IMR-90 (cell line): ENCODE data around the gene PDE4DIP. TPM values are rescaled to one million over a fixed set of nuclear protein-coding genes. Genes with fewer than 3 reads are reported as not detected.
"Not testable (repeated sequence)": the region's sequence is repeated elsewhere in the genome, so short reads cannot be mapped to it uniquely, and the experiment has no call there.

ENCODE experiments used
- ATAC-seq: fragments of 200-7000 bp; cut with Tn5 transposase; 2 replicates; pipeline ENCODE4 v1.9.1; 2020; ENCODE audit warnings: low read depth, mild to moderate bottlenecking, moderate library complexity
- BruUV-seq: library from RNA; stranded (reverse); fragments of 400-500 nt; replicated peaks from 2 replicates; lab custom pipeline; 2021; lab: Mats Ljungman, UMichigan
- CTCF ChIA-PET: fragments of 300-600 bp; formaldehyde crosslinking; extraction: SDS; loops from one replicate; lab custom pipeline; 2021; ENCODE audit warnings: antibody characterized with exemption; lab: Yijun Ruan, JAX
- POLR2A ChIA-PET: fragments of 300-600 bp; sonication (Branson Sonifier 250); formaldehyde crosslinking; loops from one replicate; lab custom pipeline; 2022; ENCODE audit warnings: antibody characterized with exemption; ENCODE audit not compliant: unreplicated experiment; lab: Charles Lee
- DNase-seq: peaks from one replicate; pipeline ENCODE4 v3.0.0; 2013
- H2AFZ ChIP-seq: replicated peaks from 2 replicates; pipeline ENCODE3; 2013; ENCODE audit warnings: low read length, mild to moderate bottlenecking; ENCODE audit not compliant: poor library complexity
- H2AK5ac ChIP-seq: 2 replicates; pipeline ENCODE4 v1.6.1; 2013; ENCODE audit warnings: low read depth, low read length, inconsistent platforms
- H2AK9ac ChIP-seq: replicated peaks from 2 replicates; pipeline ENCODE3; 2013; ENCODE audit warnings: mild to moderate bottlenecking, low read depth, low read length, moderate library complexity; ENCODE audit not compliant: poor library complexity
- H2BK120ac ChIP-seq: 2 replicates; pipeline ENCODE4 v1.6.1; 2013; ENCODE audit warnings: low read depth, low read length, inconsistent platforms
- H2BK15ac ChIP-seq: 3 replicates; pipeline ENCODE4 v1.6.1; 2013; ENCODE audit warnings: low read depth, low read length, inconsistent platforms
- H2BK20ac ChIP-seq: 2 replicates; pipeline ENCODE4 v1.6.1; 2013; ENCODE audit warnings: low read depth, mild to moderate bottlenecking, inconsistent platforms, low read length, moderate library complexity
- H2BK5ac ChIP-seq: 2 replicates; pipeline ENCODE4 v1.6.1; 2013; ENCODE audit warnings: mild to moderate bottlenecking, low read depth, low read length, inconsistent platforms; ENCODE audit not compliant: poor library complexity, severe bottlenecking
- H3K14ac ChIP-seq: replicated peaks from 2 replicates; pipeline ENCODE4 v1.6.1; 2013; ENCODE audit warnings: low read depth, low read length, inconsistent platforms
- H3K18ac ChIP-seq: 2 replicates; pipeline ENCODE4 v1.6.1; 2013; ENCODE audit warnings: low read depth, low read length, control low read depth
- H3K23ac ChIP-seq: 2 replicates; pipeline ENCODE4 v1.6.1; 2013; ENCODE audit warnings: low read depth, low read length, inconsistent platforms
- H3K27ac ChIP-seq: 2 replicates; pipeline ENCODE4 v1.5.1; 2013; ENCODE audit warnings: mild to moderate bottlenecking, control low read depth, low read length; ENCODE audit not compliant: insufficient read depth
- H3K27me3 ChIP-seq: 2 replicates; pipeline ENCODE4 v1.6.1; 2013; ENCODE audit warnings: low read length; ENCODE audit not compliant: control insufficient read depth, insufficient read depth
- H3K36me3 ChIP-seq: 2 replicates; pipeline ENCODE4 v1.6.1; 2013; ENCODE audit warnings: low read length, mixed read lengths; ENCODE audit not compliant: control insufficient read depth, insufficient read depth
- H3K4ac ChIP-seq: 2 replicates; pipeline ENCODE4 v1.6.1; 2013; ENCODE audit warnings: low read depth, low read length, inconsistent platforms
- H3K4me1 ChIP-seq: 2 replicates; pipeline ENCODE4 v1.6.1; 2013; ENCODE audit warnings: low read length, mixed read lengths; ENCODE audit not compliant: control insufficient read depth, insufficient read depth
- H3K4me2 ChIP-seq: 2 replicates; pipeline ENCODE4 v1.6.1; 2013; ENCODE audit warnings: low read depth, mild to moderate bottlenecking, control low read depth, low read length, moderate library complexity
- H3K4me3 ChIP-seq: 2 replicates; pipeline ENCODE4 v1.5.1; 2013; ENCODE audit warnings: low read depth, mild to moderate bottlenecking, control low read depth, low read length, moderate library complexity; ENCODE audit not compliant: insufficient read depth
- H3K56ac ChIP-seq: 2 replicates; pipeline ENCODE4 v1.6.1; 2013; ENCODE audit warnings: low read length, inconsistent platforms; ENCODE audit not compliant: insufficient read depth; ENCODE audit errors: extremely low read depth
- H3K79me1 ChIP-seq, 2 experiments: 2 replicates each; pipeline ENCODE4 v1.6.1; 2013; ENCODE audit warnings: low read length in 2 of 2, inconsistent platforms in 1 of 2, low read depth in 1 of 2
- H3K9ac ChIP-seq: 2 replicates; pipeline ENCODE4 v1.6.1; 2013; ENCODE audit warnings: low read depth, low read length, control low read depth
- H3K9me1 ChIP-seq: 2 replicates; pipeline ENCODE4 v1.6.1; 2013; ENCODE audit warnings: low read length, inconsistent platforms; ENCODE audit not compliant: insufficient read depth
- H3K9me3 ChIP-seq: 2 replicates; pipeline ENCODE4 v1.6.1; 2013; ENCODE audit warnings: low read length; ENCODE audit not compliant: control insufficient read depth, insufficient read depth
- H4K20me1 ChIP-seq: 2 replicates; pipeline ENCODE4 v1.6.1; 2013; ENCODE audit warnings: low read length, inconsistent platforms; ENCODE audit not compliant: insufficient read depth
- H4K5ac ChIP-seq: 2 replicates; pipeline ENCODE4 v1.6.1; 2013; ENCODE audit warnings: mild to moderate bottlenecking, low read depth, low read length, control low read depth
- H4K8ac ChIP-seq, 2 experiments: 2 replicates each; pipeline ENCODE4 v1.6.1; 2013; ENCODE audit warnings: low read depth in 2 of 2, low read length in 2 of 2, control low read depth in 1 of 2, inconsistent platforms in 1 of 2
- H4K91ac ChIP-seq: 2 replicates; pipeline ENCODE4 v1.6.1; 2013; ENCODE audit warnings: low read depth, low read length, inconsistent platforms; ENCODE audit not compliant: insufficient read depth
- WGBS, 2 experiments: methylation state at CpG; one replicate each; pipeline versions ENCODE4 v1.1.5 to v1.1.7; 2013; ENCODE audit warnings: missing lambda C conversion rate in 2 of 2; ENCODE audit not compliant: insufficient read length in 1 of 2; ENCODE audit errors: extremely low coverage in 2 of 2; 5-methylcytosine and 5-hydroxymethylcytosine counted together
- dilution Hi-C: fragments of 300-500 bp; cut with HindIII; formaldehyde crosslinking; loops from one replicate; pipeline ENCODE4 v1.14.3; 2018; ENCODE audit warnings: low sequenced_read_pairs; ENCODE audit not compliant: unreplicated experiment
- in situ Hi-C: fragments of 300-500 bp; cut with MboI; formaldehyde crosslinking; loops from 3 replicates; pipeline ENCODE4 v1.14.3; 2019; ENCODE audit warnings: low sequenced_read_pairs, inconsistent platforms, mixed read lengths
- intact Hi-C: fragments of 100-400 bp; cut with micrococcal nuclease; formaldehyde crosslinking; loops from 2 replicates; pipeline ENCODE4 v1.10.0; 2022
- polyA plus RNA-seq, 3 experiments: library from polyadenylated mRNA; depleted of rRNA; stranded (reverse); fragments of >200 nt; gene quantifications; 2 replicates each; pipeline ENCODE4 v1.2.3, GENCODE V29; 2012; ENCODE audit warnings: low replicate concordance in 1 of 3
- total RNA-seq: library from RNA; depleted of rRNA; stranded (reverse); fragments of >200 nt; gene quantifications from 2 replicates; pipeline ENCODE4 v1.2.3, GENCODE V29; 2012

Gene PDE4DIP
- total and polyA plus RNA-seq, 2 of the 4 experiments (the other 2 are of a cell fraction): 36.7 to 74.4 TPM

- H2AK9ac ChIP-seq, H3K56ac ChIP-seq, H3K9me1 ChIP-seq, H2BK15ac ChIP-seq, H2AK5ac ChIP-seq, H3K4me3 ChIP-seq, BruUV-seq, H4K20me1 ChIP-seq, H3K4me2 ChIP-seq, H3K79me1 ChIP-seq, H4K5ac ChIP-seq, H2BK5ac ChIP-seq, H3K36me3 ChIP-seq, H3K18ac ChIP-seq, H3K4me1 ChIP-seq, H3K4ac ChIP-seq, H3K23ac ChIP-seq, CTCF ChIA-PET, H4K91ac ChIP-seq, dilution Hi-C loops, in situ Hi-C loops, ATAC-seq, DNase-seq, H3K14ac ChIP-seq, H3K9me3 ChIP-seq, H2BK20ac ChIP-seq, H2AFZ ChIP-seq, H3K9ac ChIP-seq, POLR2A ChIA-PET, intact Hi-C loops, H3K27ac ChIP-seq, H3K27me3 ChIP-seq, H4K8ac ChIP-seq, H2BK120ac ChIP-seq: not testable (repeated sequence)
- WGBS, 2 experiments: no CpG with 5 or more reads among the region's 6 CpGs
Measured at GRCh38 chr1:148854063-148854462, 9.8 kb downstream of the PDE4DIP start.

GRCh38 chr1:148855367-148855766, 11.1 kb downstream of the PDE4DIP start:
- H3K4me3 ChIP-seq, H3K36me3 ChIP-seq, H2BK20ac ChIP-seq, H2BK120ac ChIP-seq, H2AK9ac ChIP-seq, H3K4me1 ChIP-seq, DNase-seq, intact Hi-C loops, H2AFZ ChIP-seq, POLR2A ChIA-PET, H3K27me3 ChIP-seq, H2BK5ac ChIP-seq, H3K56ac ChIP-seq, H3K9me3 ChIP-seq, H3K9ac ChIP-seq, H3K4me2 ChIP-seq, H4K5ac ChIP-seq, H3K23ac ChIP-seq, in situ Hi-C loops, H3K9me1 ChIP-seq, H2AK5ac ChIP-seq, H2BK15ac ChIP-seq, H4K20me1 ChIP-seq, H3K79me1 ChIP-seq, H4K91ac ChIP-seq, dilution Hi-C loops, H3K18ac ChIP-seq, H3K27ac ChIP-seq, H4K8ac ChIP-seq, H3K4ac ChIP-seq, BruUV-seq, H3K14ac ChIP-seq, ATAC-seq, CTCF ChIA-PET: not testable (repeated sequence)
- WGBS, 2 experiments: no CpG with 5 or more reads among the region's 5 CpGs
